ENCODE results near the gene POLR2E. TPM values are rescaled to one million over a fixed set of nuclear protein-coding genes. Genes with fewer than 3 reads are reported as not detected.

Gene POLR2E
- total and polyA plus RNA-seq, 2 experiments from 2014 or later, result 371 to 487 TPM

DNA sequence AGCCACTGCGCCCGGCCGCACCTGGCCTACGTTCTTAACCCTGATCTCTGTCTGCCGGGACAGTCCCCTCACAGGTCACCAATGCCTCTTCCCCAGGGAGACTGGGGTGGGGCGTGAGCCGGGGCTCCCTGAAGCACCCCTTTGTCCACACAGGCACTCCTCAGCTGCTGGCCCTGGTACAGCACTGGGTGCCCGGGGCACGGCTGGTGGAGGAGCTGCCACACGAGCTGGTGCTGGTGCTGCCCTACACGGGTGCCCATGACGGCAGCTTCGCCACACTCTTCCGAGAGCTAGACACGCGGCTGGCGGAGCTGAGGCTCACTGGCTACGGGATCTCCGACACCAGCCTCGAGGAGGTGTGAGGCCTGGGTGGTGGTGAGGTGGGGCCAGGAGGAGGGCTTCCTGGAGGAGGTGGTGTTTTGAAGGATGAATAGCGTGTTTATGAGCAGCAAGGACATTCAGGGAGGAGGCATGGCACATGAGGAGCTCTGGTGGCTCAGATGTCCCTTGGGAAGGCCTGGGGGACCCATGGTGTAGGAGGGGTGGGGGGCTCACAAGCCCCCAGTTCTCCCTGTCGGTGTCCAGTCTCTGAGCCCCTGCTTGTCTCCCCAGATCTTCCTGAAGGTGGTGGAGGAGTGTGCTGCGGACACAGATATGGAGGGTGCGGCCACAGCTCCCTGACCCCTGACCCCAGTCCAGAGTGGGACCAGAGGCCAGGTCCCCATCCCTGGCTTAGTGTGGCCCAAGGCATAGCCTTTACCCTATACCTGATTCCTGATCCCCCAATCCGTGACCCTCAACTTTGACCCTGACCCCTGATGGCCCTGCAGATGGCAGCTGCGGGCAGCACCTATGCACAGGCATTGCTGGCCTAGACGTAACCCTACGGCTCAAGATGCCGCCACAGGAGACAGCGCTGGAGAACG, 41.7 kb downstream of the POLR2E start:
- H3K4me3 ChIP-seq, result no peak overlapping the region
- H3K27ac ChIP-seq, result no peak overlapping the region
- no peaks in the 10 kb centered on the region for H3K9me3 ChIP-seq (ENCODE audit: low read depth)
- H3K36me3 ChIP-seq, result peaks cover 3% of the 10 kb centered on the region
- H3K4me1 ChIP-seq (ENCODE audit: low read depth), result no peaks in the 10 kb centered on the region
- no peak for DNase-seq (ENCODE audit: low read depth in 1 of 2, low spot score in 1 of 2)
- H3K27me3 ChIP-seq, result no peaks in the 10 kb centered on the region
- TF ChIP-seq, protein P1, sequence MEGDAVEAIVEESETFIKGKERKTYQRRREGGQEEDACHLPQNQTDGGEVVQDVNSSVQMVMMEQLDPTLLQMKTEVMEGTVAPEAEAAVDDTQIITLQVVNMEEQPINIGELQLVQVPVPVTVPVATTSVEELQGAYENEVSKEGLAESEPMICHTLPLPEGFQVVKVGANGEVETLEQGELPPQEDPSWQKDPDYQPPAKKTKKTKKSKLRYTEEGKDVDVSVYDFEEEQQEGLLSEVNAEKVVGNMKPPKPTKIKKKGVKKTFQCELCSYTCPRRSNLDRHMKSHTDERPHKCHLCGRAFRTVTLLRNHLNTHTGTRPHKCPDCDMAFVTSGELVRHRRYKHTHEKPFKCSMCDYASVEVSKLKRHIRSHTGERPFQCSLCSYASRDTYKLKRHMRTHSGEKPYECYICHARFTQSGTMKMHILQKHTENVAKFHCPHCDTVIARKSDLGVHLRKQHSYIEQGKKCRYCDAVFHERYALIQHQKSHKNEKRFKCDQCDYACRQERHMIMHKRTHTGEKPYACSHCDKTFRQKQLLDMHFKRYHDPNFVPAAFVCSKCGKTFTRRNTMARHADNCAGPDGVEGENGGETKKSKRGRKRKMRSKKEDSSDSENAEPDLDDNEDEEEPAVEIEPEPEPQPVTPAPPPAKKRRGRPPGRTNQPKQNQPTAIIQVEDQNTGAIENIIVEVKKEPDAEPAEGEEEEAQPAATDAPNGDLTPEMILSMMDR (IDR thresholded peaks at IDR 0.05; ENCODE audit: low read depth, low read length), result no peak

DNA sequence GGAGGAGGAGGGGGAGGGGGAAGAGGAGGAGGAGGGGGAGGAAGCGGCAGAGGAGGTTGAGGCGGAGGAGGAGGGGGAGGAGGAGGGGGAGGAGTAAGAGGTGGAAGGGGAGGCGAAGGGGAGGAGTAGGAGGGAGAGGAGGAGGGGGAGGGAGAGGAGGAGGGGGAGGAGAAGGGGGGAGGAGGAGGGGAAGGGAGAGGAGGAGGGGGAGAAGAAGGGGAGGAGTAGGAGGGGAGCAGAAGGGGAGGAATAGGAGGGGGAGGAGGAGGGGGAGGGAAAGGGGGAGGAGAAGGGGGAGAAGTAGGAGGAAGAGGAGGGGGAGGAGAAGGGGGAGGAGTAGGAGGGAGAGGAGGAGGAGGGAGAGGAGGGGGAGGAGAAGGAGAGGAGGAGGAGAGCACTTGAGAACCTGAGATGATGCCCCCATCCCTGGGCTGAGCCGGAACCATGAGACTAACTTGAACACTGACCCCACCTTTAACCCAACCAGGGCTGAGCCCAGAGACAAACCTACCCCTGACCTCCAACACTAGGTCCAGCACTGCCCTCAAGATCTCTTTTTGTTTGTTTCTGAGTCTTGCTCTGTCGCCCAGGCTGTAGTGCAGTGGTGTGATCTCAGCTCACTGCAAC, 42.7 kb downstream of the POLR2E start:
- DNase-seq (ENCODE audit: low read depth in 1 of 2, low spot score in 1 of 2), result no peak

DNA sequence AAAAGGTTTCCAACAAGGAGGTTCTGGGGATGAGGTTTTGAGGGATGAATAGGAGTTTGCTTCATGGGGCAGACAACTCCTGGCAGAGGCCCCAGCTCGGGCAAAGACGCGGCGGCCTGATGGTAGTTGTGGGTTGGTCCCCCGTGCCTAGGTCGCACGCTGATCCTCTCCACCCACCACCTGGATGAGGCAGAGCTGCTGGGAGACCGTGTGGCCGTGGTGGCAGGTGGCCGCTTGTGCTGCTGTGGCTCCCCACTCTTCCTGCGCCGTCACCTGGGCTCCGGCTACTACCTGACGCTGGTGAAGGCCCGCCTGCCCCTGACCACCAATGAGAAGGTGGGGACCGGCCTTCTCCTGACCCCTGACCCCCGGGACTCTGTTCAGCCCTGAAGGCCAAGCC, 43.4 kb downstream of the POLR2E start:
- no peak overlapping the region for H3K27ac ChIP-seq
- H3K4me3 ChIP-seq, result no peak overlapping the region
- TF ChIP-seq, protein P1 (IDR thresholded peaks at IDR 0.05; ENCODE audit: low read depth, low read length), result no peak
- peaks cover 3% of the 10 kb centered on the region for H3K36me3 ChIP-seq
- DNase-seq (ENCODE audit: low read depth in 1 of 2, low spot score in 1 of 2), result no peak
- H3K27me3 ChIP-seq, result no peaks in the 10 kb centered on the region
- no peaks in the 10 kb centered on the region for H3K9me3 ChIP-seq (ENCODE audit: low read depth)
- no peaks in the 10 kb centered on the region for H3K4me1 ChIP-seq (ENCODE audit: low read depth)

More for the DNA sequence above, 42.7 kb downstream of the POLR2E start:
- TF ChIP-seq, protein P1 (IDR thresholded peaks at IDR 0.05; ENCODE audit: low read depth, low read length), result no peak
- Histone ChIP-seq H3K27ac (no peak overlapping the region), H3K4me3 (no peak overlapping the region), H3K27me3 (no peaks in the 10 kb centered on the region), H3K36me3 (peaks cover 3% of the 10 kb centered on the region), H3K9me3 (ENCODE audit: low read depth) (no peaks in the 10 kb centered on the region), H3K4me1 (ENCODE audit: low read depth) (no peaks in the 10 kb centered on the region)

DNA sequence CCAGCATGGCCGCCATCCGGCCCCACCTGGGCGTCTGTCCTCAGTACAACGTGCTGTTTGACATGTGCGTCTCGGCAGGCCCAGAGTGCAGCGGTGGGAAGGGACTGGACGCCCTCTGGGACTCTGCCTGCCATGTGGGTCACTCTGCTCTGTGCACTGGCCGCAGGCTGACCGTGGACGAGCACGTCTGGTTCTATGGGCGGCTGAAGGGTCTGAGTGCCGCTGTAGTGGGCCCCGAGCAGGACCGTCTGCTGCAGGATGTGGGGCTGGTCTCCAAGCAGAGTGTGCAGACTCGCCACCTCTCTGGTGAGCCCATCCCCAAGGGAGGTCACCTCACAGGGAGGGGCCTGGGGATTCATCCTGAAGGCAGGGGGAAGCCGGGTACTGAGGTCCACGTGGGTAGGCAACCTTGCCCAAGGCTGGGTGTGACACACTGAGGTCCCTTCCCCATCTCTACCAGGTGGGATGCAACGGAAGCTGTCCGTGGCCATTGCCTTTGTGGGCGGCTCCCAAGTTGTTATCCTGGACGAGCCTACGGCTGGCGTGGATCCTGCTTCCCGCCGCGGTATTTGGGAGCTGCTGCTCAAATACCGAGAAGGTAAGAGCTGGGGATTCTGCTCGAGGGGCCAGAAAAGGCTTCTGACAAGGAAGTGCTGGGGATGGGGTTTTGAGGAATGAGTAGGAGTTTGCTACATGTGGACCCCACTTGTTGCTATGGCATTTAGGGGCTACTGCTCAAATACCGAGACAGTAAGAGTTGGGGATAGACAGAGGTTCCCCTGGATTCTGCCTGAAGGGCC, 44.0 kb downstream of the POLR2E start:
- no peak overlapping the region for H3K27ac ChIP-seq

DNA sequence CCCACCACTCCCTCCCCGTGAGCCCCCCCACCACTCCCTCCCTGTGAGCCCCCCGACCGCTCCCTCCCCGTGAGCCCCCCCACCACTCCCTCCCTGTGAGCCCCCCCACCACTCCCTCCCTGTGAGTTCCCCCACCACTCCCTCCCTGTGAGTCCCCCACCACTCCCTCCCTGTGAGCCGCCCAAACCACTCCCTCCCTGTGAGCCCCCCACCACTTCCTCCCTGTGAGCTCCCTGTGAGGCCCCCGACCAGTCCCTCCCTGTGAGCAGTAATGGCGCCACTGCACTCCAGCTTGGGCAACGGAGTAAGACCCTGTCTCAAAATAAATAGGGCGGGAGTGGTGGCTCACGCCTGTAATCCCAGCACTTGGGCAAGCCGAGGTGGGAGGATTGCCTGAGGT, 45.4 kb downstream of the POLR2E start:
- DNase-seq (ENCODE audit: low read depth in 1 of 2, low spot score in 1 of 2), result no peak
- Histone ChIP-seq H3K4me1 (ENCODE audit: low read depth) (no peaks in the 10 kb centered on the region), H3K36me3 (peaks cover 3% of the 10 kb centered on the region), H3K27ac (no peak overlapping the region), H3K27me3 (no peaks in the 10 kb centered on the region), H3K4me3 (no peak overlapping the region), H3K9me3 (ENCODE audit: low read depth) (no peaks in the 10 kb centered on the region)
- TF ChIP-seq, protein P1 (IDR thresholded peaks at IDR 0.05; ENCODE audit: low read depth, low read length), result no peak

More for the DNA sequence above, 44.0 kb downstream of the POLR2E start:
- H3K4me1 ChIP-seq (ENCODE audit: low read depth), result no peaks in the 10 kb centered on the region
- TF ChIP-seq, protein P1 (IDR thresholded peaks at IDR 0.05; ENCODE audit: low read depth, low read length), result no peak
- H3K4me3 ChIP-seq, result no peak overlapping the region
- no peaks in the 10 kb centered on the region for H3K27me3 ChIP-seq
- H3K9me3 ChIP-seq (ENCODE audit: low read depth), result no peaks in the 10 kb centered on the region
- no peak for DNase-seq (ENCODE audit: low read depth in 1 of 2, low spot score in 1 of 2)
- H3K36me3 ChIP-seq, result peaks cover 3% of the 10 kb centered on the region

Measured in cardiac muscle cell (in vitro differentiated cells and primary cell).